ENCODE results near the gene TRA2B.

- TF ChIP-seq CTCF (IDR thresholded peaks at IDR 0.05), result no peak
- no peak for TF ChIP-seq POLR2AphosphoS5 (IDR thresholded peaks at IDR 0.05; ENCODE audit: low read depth, low read length)
These were observed 22.9 kb upstream of the TRA2B start for GRCh38 chr3:185960522-185961288.

All from Panc1 (cell line).